Upper lobe of left lung (tissue), 6 donors: Measurements from ENCODE around the gene XPNPEP1. TPM values are rescaled to one million over a fixed set of nuclear protein-coding genes. Genes with fewer than 3 reads are reported as not detected.
"Not testable (repeated sequence)": the region's sequence is repeated elsewhere in the genome, so short reads cannot be mapped to it uniquely, and the experiment has no call there.

Experiments
- ATAC-seq, 2 donors: fragments of 200-7000 bp; cut with Tn5 transposase; one replicate each; pipeline ENCODE4 v1.9.1; 2022; ENCODE audit warnings: mild to moderate bottlenecking in 2 of 2, moderate library complexity in 2 of 2; ENCODE audit not compliant: low FRiP score in 2 of 2
- DNase-seq, 2 donors: peaks; one replicate each; pipeline ENCODE4 v3.0.0-alpha.2; 2019 to 2020
- H3K27ac ChIP-seq, 4 donors: fragments of 200-600 bp; sonication (generic); one replicate each; pipeline ENCODE4 v1.5.1; 2016 to 2019
- H3K27me3 ChIP-seq, 4 donors: fragments of 200-600 bp; sonication (generic); one replicate each; pipeline ENCODE4 v1.5.1; 2017 to 2019
- H3K36me3 ChIP-seq, 4 donors: fragments of 200-600 bp; sonication (generic); one replicate each; pipeline ENCODE4 v1.5.1; 2016 to 2019
- H3K4me1 ChIP-seq, 4 donors: fragments of 200-600 bp; sonication (generic); one replicate each; pipeline ENCODE4 v1.5.1; 2018 to 2019
- H3K4me3 ChIP-seq, 4 donors: fragments of 200-600 bp; sonication (generic); one replicate each; pipeline ENCODE4 v1.5.1; 2017 to 2019; ENCODE audit warnings: mild to moderate bottlenecking in 2 of 4, moderate library complexity in 1 of 4
- H3K9me3 ChIP-seq, 4 donors: fragments of 200-600 bp; sonication (generic); one replicate each; pipeline ENCODE4 v1.5.1; 2018 to 2019
- EP300 ChIP-seq, 4 donors: sonication (generic); formaldehyde crosslinking; IDR thresholded peaks; one replicate each; pipeline ENCODE4 v1.5.1; 2017; ENCODE audit warnings: antibody characterized with exemption in 4 of 4, control low read depth in 2 of 4
- POLR2A ChIP-seq, 4 donors: fragments of 450-650 bp; IDR thresholded peaks; one replicate each; pipeline ENCODE4 v1.5.1; 2016 to 2017; ENCODE audit warnings: antibody characterized with exemption in 4 of 4, mild to moderate bottlenecking in 2 of 4
- POLR2AphosphoS5 ChIP-seq, 2 donors: sonication (generic); formaldehyde crosslinking; IDR thresholded peaks; one replicate each; pipeline ENCODE4 v1.5.1; 2017; ENCODE audit warnings: antibody characterized with exemption in 2 of 2
- WGBS, 2 donors: methylation state at CpG; one replicate each; pipeline ENCODE4 v1.1.5; 2017 to 2018; 5-methylcytosine and 5-hydroxymethylcytosine counted together
- total RNA-seq, 6 donors: library from RNA; depleted of rRNA in 4 of 6; stranded (reverse); fragments of >200 nt in 4 of 6; gene quantifications; one replicate each; pipeline versions ENCODE4 v1.1.0 to v1.2.1, GENCODE V29; 2016 to 2021
- TF ChIP-seq, protein P1 (sequence below), 6 experiments: fragments of 450-650 bp in 4 of 6; fragments of 200-600 bp in 2 of 6; sonication (generic) in 2 of 6; IDR thresholded peaks; one replicate each; pipeline ENCODE4 v1.5.1; 2016 to 2019; ENCODE audit warnings: antibody characterized with exemption in 6 of 6
- donor health status: DM: no; HTN: no; CAD: no; lungs with moderate emphysema.
- donor health status: DM: no; HTN: yes; CAD: no; lungs with severe emphysema.

Gene XPNPEP1
- total RNA-seq, 6 donors from 2014 or later = 40.6 to 132 (median 57.8) TPM

DNA sequence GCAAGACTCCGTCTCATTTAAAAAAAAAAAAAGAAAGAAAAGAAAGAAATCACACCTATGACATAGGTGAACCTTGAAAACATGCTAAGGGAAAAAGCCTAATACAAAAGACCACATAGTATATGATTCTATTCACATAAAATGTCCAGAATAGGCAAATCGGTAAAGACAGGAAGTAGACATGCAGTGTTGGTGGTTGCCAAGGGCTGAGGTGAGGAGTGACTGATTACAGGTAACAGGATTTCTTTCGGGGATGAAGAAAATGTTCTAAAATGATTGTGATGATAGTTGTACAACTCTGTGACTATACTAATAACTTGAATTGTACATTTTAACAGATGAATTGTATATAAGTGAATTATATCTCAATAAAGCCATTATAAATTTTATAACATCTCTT, 3.3 kb downstream of the XPNPEP1 start:
- no peaks in the 10 kb centered on the region for H3K27me3 ChIP-seq
- TF ChIP-seq EP300 (IDR thresholded peaks at IDR 0.05) = no peak
- no peak for TF ChIP-seq POLR2AphosphoS5 (IDR thresholded peaks at IDR 0.05)
- TF ChIP-seq POLR2A (IDR thresholded peaks at IDR 0.05) = no peak
- TF ChIP-seq, protein P1, sequence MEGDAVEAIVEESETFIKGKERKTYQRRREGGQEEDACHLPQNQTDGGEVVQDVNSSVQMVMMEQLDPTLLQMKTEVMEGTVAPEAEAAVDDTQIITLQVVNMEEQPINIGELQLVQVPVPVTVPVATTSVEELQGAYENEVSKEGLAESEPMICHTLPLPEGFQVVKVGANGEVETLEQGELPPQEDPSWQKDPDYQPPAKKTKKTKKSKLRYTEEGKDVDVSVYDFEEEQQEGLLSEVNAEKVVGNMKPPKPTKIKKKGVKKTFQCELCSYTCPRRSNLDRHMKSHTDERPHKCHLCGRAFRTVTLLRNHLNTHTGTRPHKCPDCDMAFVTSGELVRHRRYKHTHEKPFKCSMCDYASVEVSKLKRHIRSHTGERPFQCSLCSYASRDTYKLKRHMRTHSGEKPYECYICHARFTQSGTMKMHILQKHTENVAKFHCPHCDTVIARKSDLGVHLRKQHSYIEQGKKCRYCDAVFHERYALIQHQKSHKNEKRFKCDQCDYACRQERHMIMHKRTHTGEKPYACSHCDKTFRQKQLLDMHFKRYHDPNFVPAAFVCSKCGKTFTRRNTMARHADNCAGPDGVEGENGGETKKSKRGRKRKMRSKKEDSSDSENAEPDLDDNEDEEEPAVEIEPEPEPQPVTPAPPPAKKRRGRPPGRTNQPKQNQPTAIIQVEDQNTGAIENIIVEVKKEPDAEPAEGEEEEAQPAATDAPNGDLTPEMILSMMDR (IDR thresholded peaks at IDR 0.05) = no peak
- H3K9me3 ChIP-seq = no peaks in the 10 kb centered on the region
- H3K4me3 ChIP-seq = no peak overlapping the region
- no peak overlapping the region for H3K27ac ChIP-seq
- ATAC-seq = no peak
- no peak for DNase-seq
- no peaks in the 10 kb centered on the region for H3K36me3 ChIP-seq
- 83 to 94% methylated on average over 3 of the region's 3 CpGs for WGBS, 2 donors
- peaks cover 22 to 30% (median 26%) of the 10 kb centered on the region in 4 donors for H3K4me1 ChIP-seq

DNA sequence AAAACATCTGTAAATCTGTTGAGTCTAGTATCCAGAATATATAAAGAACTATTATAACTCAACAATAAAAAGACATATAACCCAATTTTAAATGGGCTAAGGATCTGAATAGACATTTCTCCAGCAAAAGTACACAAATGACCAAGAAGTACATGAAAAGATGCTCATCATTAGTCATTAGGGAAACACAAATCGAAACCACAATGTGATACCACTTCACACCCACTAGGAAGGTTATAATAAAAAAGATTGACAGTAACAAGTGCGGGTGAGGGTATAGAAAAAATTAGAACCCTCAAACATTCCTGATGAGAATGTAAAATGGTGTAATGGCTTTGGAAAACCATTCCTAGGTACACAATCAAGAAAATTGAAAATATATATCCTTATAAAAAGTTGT, 4.1 kb downstream of the XPNPEP1 start:
- Histone ChIP-seq H3K27me3 (no peaks in the 10 kb centered on the region), H3K9me3 (no peaks in the 10 kb centered on the region), H3K36me3 (no peaks in the 10 kb centered on the region), H3K27ac (no peak overlapping the region), H3K4me1 (peaks cover 22 to 29% (median 26%) of the 10 kb centered on the region in 4 donors), H3K4me3 (no peak overlapping the region)
- no peak for TF ChIP-seq POLR2A (IDR thresholded peaks at IDR 0.05)
- no peak for TF ChIP-seq POLR2AphosphoS5 (IDR thresholded peaks at IDR 0.05)
- TF ChIP-seq, protein P1 (IDR thresholded peaks at IDR 0.05) = no peak
- TF ChIP-seq EP300 (IDR thresholded peaks at IDR 0.05) = no peak
- 89 to 90% methylated on average over 2 of the region's 2 CpGs for WGBS, 2 donors
- no peak for ATAC-seq
- DNase-seq = no peak

DNA sequence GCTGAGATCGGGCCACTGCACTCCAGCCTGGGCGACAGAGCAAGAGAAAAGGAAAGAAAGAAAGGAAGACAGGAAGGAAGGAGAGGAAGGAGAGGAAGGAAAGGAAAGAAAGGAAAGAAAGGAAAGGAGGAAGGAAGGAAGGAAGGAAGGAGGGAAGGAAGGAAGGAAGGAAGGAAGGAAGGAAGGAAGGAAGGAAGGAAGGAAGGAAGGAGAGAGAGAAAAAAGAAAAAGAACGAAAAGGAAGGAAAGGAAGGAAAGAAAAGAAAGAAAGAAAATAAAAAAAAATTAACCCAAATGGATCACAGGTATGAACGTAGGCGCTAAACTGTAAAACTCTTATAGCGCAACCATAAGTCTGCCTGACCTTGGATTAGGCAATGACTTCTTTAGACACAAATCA, 4.6 kb downstream of the XPNPEP1 start:
- not testable (repeated sequence) for H3K36me3 ChIP-seq, H3K4me3 ChIP-seq, H3K27me3 ChIP-seq, ATAC-seq, H3K9me3 ChIP-seq, H3K27ac ChIP-seq, DNase-seq
- 81 to 88% methylated on average over 6 of the region's 6 CpGs for WGBS, 2 donors
- H3K4me1 ChIP-seq = peaks cover 20 to 27% (median 24%) of the 10 kb centered on the region in 4 donors

DNA sequence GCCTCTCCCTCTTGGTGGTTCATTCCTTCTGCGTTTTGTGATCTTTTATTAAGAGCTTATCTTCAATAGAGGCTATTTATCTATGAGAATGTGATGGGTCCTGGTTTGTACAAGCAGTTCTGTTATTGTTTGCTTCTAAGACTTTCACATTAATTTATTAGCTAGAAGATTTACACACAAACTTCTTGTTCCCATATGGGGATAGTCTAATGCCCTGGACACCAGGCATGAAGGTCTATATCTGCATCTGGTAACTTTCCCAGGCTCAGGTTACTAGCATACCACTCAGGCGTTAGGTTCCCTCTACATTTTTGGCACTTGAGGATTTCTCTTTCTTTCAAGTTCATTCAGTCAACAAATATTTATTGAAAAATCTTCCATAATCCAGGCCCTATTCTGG, 7.7 kb downstream of the XPNPEP1 start:
- no peaks in the 10 kb centered on the region for H3K27me3 ChIP-seq
- H3K36me3 ChIP-seq = peaks cover 0 to 18% (median 0%) of the 10 kb centered on the region in 4 donors
- H3K4me3 ChIP-seq = no peak overlapping the region
- DNase-seq = no peak
- ATAC-seq = no peak
- H3K9me3 ChIP-seq = no peaks in the 10 kb centered on the region
- no peak overlapping the region for H3K27ac ChIP-seq
- 75 to 85% methylated on average over 2 of the region's 2 CpGs for WGBS, 2 donors
- H3K4me1 ChIP-seq = peaks cover 0 to 10% (median 7%) of the 10 kb centered on the region in 4 donors
- TF ChIP-seq, protein P1 (IDR thresholded peaks at IDR 0.05) = no peak
- no peak for TF ChIP-seq POLR2A (IDR thresholded peaks at IDR 0.05)
- TF ChIP-seq POLR2AphosphoS5 (IDR thresholded peaks at IDR 0.05) = no peak
- TF ChIP-seq EP300 (IDR thresholded peaks at IDR 0.05) = no peak

DNA sequence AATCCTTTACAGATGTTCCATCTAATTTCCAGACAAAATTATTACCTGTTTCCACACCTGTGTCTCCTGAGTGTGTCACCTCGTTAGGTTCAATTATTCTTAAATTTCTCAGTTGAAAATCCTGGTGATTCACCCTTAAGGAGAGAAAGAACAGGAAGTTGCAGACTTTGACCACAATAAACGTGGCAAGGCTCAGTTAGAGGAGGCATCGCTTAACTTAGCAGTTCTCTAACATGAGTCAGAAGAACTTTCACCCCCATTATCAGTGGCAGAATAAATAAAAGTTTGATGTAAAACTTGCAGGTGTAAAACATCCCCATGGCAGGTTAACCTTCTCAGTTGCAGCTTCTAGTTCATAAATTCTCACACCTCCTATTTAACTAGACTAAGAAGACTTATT, 8.3 kb downstream of the XPNPEP1 start:
- peaks cover 0 to 10% (median 8%) of the 10 kb centered on the region in 4 donors for H3K4me1 ChIP-seq
- H3K27me3 ChIP-seq = no peaks in the 10 kb centered on the region
- H3K36me3 ChIP-seq = peaks cover 0 to 18% (median 0%) of the 10 kb centered on the region in 4 donors
- peak in 1 of 2 donors; percentile 43 for DNase-seq
- TF ChIP-seq POLR2AphosphoS5 (IDR thresholded peaks at IDR 0.05) = no peak
- H3K27ac ChIP-seq = no peak overlapping the region
- 38 to 45% methylated on average over 3 of the region's 3 CpGs for WGBS, 2 donors
- peak in 1 of 2 donors; percentile 76 for ATAC-seq
- H3K4me3 ChIP-seq = no peak overlapping the region
- H3K9me3 ChIP-seq = no peaks in the 10 kb centered on the region

DNA sequence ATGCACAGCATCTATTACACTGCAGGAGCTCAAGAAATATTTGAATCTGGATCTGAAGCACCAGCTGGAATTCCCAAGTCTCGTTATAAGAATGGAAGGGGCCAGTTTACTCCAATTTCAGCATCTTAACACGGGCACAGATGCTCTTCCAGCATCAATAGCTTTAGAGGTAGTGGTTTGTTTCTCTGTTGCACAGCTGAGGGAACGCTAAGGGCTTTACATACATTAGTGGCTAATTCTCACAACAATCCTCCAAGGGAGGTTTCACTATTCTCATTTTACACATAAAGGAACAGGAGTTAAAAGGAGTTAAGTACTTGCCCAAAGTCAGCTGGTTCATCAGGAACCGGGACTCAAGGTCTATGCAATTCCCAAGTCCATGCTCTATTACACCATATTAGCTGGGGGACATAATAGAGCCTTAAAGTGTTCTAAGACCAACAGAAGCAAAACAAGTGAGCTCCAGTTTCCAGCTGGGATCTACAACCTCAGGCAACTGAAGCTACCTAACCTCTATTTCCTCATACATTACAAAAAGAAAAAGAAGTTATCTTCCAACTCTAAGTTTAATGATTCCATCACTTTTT, 9.9 kb downstream of the XPNPEP1 start:
- Histone ChIP-seq H3K27ac (no peak overlapping the region), H3K27me3 (no peaks in the 10 kb centered on the region), H3K36me3 (peaks cover 0 to 18% (median under 1%) of the 10 kb centered on the region in 4 donors), H3K4me1 (peaks cover 0 to 11% (median 8%) of the 10 kb centered on the region in 4 donors), H3K4me3 (no peak overlapping the region), H3K9me3 (no peaks in the 10 kb centered on the region)
- ATAC-seq = no peak
- TF ChIP-seq EP300 (IDR thresholded peaks at IDR 0.05) = no peak
- no peak for TF ChIP-seq POLR2A (IDR thresholded peaks at IDR 0.05)
- TF ChIP-seq, protein P1 (IDR thresholded peaks at IDR 0.05) = no peak
- TF ChIP-seq POLR2AphosphoS5 (IDR thresholded peaks at IDR 0.05) = no peak
- whole genome bisulfite sequencing, 2 donors = 87 to 90% methylated on average over 4 of the region's 4 CpGs
- DNase-seq = no peak
